RCC 7860 (cell line): ENCODE measurements around the gene PLEKHG2.
"Not testable (repeated sequence)": the region's sequence is repeated elsewhere in the genome, so short reads cannot be mapped to it uniquely, and the experiment has no call there.

Experiments used
- DNase-seq: peaks from one replicate; pipeline ENCODE4 v3.0.0-alpha.2; 2015; ENCODE audit warnings: low spot score
- FAIRE-seq: peaks from 2 replicates; lab custom pipeline; 2012; peaks lifted over from hg19 to GRCh38; lab: Jason Lieb, UNC

The PLEKHG2 gene

DNA sequence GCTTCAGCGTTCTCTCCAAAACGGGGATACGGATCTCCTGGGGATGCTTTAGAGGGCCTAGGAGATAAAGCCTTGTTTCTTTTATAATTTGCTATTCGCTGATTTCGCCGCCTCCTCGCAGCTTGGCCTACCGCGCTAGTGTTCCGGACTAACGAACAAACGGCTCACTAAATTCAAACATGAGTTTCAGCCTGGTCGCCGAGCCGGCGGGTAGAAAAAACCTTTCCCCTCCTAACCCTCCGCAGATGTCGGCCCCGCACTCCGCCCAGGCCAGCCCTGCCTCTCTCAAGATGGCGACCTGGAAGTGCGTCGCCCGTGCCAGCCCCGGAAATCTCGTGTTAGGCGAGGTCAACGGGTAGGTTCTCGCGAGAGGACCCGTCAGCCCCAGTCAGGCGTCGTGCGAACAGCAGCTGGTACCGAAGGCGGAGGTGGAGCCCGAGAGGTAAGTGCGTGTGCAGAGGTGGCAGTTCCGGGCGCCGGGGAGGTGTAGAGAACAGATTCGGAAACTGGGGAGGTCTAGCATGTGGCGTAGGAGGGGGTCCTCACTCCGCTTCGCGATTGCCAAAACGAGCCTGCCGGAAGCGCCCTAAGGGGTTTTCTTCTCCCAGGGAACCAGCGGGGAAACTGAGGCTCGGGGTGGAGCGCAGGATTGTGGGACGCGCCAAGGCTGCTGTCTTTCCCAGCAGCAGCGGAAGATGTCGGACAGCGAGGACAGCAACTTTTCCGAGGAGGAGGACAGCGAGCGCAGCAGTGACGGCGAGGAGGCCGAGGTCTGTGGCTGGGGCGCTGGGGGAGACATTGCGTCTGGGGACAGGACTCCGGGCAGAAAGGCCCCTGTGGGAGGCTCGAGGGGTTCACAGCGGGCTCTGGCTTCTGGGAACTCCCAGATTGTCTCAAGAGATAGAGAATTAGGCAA is 33.0 kb downstream of the PLEKHG2 start, which contains the start of gene SUPT5H:
SUPT5H (plus strand) TSS at position 387 of the 916 bp plus-strand sequence; CDS start at position 696, 309 bp downstream.
- DNase-seq (peak; percentile 89), FAIRE-seq (peak; percentile 45)

DNA sequence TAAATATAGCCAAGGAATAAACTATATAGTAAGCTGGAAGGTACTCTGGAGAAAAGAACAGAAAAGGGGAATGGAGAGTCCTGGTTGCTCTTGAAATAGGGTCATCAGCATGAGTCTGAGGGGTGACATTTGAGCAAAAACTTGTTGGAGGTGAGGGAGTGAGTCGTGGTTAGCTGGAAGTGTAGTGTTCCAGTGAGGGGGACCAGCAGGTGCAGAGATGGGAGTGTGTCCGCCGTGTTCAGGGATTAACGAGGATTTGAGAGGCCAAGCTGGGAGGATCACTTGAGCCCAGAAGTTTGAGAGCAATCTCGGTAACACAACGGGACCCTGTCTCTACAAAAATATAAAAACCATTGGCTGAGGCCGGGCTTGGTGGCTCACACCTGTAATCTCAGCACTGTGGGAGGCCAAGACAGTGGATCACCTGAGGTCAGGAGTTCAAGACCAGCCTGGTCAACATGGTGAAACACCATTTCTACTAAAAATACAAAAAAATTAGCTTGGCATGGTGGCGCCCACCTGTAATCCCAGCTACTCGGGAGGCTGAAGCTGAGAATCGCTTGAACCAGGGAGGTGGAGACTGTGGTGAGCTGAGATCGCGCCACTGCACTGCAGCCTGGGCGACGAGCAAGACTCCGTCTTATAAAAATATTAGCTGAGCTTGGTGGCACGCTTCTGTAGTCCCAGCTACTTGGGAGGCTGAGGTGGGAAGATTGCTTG is 34.1 kb downstream of the PLEKHG2 start:
- no peak for FAIRE-seq
- no peak for DNase-seq

DNA sequence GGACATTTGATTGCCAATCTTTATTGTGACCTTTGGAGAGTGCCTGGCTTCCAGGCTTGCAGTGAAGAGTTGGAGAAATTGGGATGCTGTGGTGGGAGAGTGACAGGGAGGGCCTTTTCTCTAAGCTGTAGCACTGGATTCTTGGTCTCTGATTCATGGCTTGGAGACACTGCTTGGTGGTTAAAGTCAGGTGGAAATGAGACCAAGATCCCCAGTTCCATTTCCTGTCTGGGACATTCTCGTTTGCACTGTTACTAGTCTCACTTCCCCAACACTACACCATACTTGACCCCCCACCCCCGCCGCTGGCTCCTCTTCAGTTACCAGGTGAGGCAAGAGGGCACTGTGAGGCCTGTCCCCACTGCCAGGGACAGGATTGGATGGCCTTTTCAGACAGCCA is 35.8 kb downstream of the PLEKHG2 start:
- FAIRE-seq (no peak), DNase-seq (peak; percentile 65)

DNA sequence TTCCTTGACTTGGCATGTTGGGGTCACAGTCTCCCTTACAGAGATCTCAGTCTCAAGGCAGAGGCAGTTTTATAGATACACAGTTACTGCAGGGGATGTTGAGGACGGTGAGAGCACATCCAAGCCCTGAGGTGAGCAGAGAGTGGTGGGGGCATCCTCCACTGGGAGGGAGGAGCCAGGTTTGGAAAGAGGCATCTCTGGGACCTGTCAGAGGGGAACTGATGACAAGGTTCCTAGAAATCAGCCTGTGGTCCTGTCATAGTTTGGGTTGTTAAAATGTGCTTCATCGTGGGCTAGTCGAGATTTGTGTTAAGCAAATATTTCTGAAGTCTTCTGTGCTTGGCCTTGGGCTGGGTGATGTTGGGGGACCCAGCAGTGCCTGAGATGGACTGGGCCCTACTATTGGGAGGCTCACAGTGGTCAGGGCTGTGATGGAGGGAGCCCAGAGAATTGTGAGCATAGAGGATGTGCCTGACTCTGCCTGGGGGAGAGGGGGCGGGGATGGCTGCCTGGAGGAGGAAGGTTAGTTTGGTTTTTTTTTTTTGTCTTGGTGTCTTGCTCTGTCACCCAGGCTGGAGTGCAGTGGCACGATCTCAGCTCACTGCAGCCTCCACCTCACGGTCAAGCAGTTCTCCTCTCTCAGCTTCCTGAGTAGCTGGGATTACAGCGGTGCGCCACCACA is 36.8 kb downstream of the PLEKHG2 start:
- DNase-seq, result no peak
- no peak for FAIRE-seq

DNA sequence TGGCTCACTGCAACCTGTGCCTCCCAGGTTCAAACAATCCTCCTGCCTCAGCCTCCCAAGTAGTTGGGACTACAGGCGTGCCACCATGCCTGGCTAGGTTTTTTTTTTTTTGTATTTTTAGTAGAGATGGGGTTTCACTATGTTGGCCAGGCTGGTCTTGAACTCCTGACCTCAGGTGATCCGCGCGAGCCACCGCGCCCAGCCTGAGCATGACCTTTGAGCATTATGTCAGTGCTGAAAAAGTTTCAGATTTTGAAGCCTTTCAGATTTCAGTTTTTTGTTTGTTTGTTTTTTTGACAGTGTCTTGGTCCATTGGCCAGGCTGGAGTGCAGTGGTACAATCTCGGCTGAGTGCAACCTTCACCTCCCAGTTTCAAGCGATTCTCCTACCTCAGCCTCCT is 38.8 kb downstream of the PLEKHG2 start:
- not testable (repeated sequence) for FAIRE-seq, DNase-seq

DNA sequence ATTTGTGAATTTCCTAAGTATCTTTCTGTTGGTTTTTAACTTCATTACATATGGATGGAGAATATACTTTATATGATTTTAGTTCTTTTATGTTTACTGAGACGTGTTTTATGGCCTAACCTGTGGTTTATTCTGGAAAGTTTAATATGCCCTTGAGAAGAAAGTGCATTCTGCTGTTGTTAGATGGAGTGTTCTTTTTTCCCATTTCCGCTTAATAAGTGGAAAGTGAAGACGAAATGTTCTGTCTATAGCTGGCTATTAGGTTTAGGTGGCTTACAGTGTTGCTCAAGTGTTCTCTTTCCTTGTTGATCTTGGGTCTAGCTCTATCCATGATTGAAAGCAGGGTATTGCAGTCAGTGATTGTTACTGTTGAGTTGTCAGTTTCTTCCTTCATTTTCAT is 50.9 kb downstream of the PLEKHG2 start:
- no peak for FAIRE-seq

DNA sequence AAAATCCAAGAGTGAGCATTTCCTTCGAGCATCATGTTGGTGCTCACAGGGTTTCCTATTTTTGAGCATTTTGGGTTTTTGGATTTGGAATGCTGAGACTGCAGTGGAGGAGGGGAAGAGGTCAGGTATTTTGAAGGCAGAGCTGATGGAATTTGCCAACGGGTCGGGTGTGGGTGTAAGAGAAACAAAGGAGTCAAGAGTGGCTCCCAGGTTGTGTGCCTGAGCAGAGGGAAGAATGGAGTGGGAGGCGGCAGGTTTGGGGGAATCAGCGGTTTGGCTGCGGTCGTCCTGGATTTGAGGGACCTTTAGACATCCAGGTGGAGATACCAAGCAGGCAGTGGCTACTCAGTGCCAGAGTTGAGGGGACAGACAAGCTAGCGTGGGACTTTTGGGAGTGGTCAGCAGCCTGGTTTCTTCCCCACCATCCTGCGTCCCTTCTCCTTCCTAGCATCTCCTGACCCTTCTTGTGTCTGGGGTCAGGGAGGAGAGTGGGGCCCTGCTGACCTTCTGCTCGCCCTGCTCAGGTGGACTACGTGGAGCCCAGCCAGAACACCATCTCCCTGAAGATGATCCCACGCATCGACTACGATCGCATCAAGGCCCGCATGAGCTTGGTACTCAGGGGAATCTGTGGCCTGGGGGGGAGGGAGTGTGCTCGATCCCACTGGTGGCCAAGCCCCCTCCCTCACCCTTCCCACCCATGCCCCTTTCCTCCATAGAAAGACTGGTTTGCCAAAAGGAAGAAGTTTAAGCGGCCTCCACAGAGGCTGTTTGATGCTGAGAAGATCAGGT is 53.7 kb downstream of the PLEKHG2 start:
- FAIRE-seq (no peak), DNase-seq (no peak)

More for the DNA sequence above, 50.9 kb downstream of the PLEKHG2 start:
- no peak for DNase-seq

DNA sequence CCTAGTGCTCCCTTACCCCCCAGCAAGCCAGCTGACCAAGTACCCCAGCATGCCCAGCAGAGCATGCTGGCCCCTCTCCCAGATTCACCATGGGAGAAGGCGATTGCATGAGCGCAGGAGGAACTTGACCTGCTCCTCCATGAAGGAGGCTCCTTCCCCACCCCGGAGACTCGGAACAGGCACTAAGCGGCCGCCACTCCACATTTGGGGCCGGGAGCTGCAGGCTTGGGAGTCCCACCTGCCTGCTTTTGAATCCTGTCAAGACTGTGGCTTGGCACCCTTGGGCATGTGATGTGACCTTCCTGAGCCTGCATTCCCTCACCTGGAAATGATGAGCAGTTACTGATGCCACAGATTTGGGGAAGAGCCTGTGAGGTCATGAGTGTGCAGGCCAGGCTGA is 55.5 kb downstream of the PLEKHG2 start:
- DNase-seq (no peak), FAIRE-seq (no peak)

DNA sequence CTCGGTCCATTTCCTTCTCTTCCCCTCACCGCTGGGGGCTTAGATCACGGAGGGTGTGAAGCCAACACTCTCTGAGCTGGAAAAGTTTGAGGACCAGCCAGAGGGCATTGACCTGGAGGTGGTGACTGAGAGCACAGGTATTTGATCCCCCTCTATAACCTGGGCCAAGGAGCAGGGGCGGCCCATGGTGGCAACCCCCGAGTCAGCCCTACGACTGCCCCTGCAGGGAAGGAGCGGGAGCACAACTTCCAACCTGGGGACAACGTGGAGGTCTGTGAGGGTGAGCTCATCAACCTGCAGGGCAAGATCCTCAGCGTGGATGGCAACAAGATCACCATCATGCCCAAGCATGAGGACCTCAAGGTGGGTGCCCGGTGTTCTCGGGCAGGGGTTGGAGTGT is 56.6 kb downstream of the PLEKHG2 start:
- no peak for FAIRE-seq
- DNase-seq, result no peak

DNA sequence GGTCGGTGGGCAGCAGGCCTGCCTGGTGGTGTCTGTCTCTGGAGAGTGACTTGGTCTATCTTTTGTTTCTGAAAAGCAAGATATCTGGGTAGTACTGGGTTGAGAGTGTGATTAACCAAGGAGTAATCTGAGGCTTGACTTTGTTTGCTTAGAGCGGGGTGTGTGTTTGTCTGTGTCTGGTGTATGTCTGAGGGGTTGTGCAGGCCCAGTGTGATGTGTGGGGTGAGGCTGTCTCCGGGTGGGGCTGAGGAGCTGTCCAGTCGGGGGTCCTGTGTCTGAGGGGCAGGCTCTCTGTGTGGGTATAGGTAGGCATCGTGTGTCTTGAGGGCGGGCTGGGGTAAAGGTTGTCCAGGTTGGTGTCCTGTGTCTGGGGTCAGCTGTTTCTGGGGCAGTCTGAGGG is 57.1 kb downstream of the PLEKHG2 start:
- FAIRE-seq (no peak), DNase-seq (no peak)

DNA sequence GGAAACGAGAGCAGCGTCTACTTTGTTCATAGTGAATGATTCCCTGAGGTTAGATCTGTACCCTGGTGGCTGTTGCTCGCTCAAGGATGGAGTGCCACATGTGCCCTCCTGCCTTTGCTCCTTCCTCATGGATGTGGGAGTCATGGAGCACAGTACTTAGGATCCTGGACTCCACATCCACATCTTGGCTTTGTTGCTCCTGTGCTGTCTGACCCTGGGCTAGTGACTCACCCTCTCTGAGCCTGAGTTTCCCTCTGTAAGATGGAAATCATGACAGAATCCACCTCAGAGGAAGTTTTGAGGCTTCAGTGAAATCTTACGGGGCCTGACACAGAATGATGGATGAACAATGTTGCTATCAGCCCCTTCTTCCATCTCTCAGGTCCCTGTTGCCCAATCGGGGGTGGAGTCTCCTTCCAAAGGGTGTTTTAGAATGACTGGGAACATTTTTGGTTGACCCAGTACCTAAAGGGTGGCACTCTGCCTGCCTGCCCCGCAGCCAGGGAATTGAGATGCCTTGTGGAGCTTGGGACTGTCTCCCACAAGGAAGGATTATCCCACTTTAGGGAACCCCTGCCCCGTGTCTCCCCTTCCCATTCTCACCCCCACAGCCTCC is 58.4 kb downstream of the PLEKHG2 start:
- FAIRE-seq (no peak), DNase-seq (no peak)

DNA sequence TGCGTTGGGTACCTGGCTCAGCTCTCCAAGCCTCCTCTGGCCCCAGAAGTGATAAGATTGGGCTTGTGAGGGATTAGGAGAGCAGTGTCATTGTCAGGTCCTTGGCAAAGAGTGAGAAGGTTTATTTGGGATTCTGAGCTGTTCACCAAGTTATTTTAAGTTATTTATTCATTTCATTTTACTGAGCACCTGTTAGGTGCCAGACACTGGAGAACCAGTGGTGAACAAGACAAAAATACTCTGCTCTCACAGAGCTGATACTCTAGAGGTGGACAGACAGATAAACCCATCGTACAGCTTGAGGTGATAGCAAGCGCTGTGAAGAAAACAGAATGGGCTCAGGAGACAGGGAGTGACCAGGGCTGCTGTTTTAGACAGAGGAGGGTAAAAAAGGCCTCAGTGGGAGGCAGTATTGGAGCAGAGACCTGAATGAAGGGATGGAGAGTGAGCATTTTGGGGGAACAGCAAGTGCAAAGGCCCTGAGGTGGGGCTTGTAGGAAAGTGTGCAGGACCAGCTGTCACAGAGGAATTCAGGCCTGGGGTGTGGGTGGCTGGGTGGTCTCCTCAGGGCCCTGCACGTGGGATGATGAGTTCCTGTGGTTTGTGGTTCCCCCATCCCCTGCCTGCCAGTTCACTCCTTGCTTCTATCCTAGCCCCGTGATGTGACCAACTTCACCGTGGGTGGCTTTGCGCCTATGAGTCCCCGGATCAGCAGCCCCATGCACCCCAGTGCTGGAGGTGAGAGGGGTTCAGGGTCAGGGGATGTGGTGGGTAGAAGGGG is 59.5 kb downstream of the PLEKHG2 start:
- DNase-seq (no peak), FAIRE-seq (no peak)

DNA sequence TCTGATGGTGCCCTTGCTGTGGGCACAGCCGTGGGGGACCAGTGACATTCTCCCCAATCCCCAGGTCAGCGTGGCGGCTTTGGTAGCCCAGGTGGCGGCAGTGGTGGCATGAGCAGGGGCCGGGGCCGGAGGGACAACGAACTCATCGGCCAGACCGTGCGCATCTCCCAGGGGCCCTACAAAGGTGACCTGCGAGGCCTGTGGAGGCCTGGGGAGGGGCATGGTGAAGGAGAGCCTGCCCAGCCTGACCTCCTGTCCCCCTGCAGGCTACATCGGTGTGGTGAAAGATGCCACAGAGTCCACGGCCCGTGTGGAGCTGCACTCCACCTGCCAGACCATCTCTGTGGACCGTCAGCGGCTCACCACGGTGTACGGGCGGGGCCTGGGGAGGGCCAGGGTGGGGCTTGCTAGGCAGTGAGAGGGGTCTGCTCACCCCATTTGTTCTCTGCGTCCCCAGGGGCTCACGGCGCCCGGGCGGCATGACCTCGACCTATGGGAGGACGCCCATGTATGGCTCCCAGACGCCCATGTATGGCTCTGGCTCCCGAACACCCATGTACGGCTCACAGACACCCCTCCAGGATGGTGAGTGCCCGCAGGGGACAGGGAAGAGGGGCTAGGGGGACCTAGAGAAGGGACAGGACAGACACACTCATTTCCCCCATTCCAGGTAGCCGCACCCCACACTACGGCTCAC is 60.4 kb downstream of the PLEKHG2 start:
- DNase-seq (no peak), FAIRE-seq (no peak)

DNA sequence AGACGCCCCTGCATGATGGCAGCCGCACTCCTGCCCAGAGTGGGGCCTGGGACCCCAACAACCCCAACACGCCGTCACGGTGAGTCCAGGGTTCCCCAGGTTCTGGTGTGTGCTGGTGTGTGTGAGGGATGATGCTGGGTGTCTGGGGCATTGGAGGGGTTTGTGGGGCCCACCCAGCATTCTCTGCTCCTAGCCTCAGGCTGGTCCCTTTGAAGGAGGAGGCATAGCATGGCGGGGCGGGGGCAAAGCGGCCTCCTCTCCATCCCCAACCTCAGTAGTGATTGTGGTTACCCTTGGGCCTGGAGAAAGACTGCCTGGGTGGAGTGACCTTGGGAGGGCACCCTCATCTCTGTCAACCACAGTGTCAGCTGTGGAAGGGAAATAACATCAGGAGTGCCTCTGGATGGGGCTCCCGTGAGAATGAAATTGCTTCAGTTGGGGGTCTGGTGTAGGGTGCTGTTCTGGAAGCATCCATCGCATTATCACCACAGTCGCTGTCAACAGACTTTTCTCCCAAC is 61.0 kb downstream of the PLEKHG2 start:
- DNase-seq (no peak), FAIRE-seq (no peak)

DNA sequence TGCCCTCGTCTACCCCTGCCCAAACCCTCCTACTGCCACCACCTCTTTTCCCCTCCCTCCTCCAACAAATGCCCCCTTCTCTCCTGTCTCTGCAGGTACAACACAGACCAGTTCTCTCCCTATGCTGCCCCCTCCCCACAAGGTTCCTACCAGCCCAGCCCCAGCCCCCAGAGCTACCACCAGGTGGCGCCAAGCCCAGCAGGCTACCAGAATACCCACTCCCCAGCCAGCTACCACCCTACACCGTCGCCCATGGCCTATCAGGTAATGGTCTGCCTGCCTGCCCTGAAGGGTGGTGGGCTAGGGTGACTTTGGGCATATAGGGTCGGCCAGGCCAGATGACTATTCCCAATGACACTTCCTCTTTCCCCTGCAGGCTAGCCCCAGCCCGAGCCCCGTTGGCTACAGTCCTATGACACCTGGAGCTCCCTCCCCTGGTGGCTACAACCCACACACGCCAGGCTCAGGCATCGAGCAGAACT is 61.7 kb downstream of the PLEKHG2 start:
- DNase-seq (no peak), FAIRE-seq (no peak)

DNA sequence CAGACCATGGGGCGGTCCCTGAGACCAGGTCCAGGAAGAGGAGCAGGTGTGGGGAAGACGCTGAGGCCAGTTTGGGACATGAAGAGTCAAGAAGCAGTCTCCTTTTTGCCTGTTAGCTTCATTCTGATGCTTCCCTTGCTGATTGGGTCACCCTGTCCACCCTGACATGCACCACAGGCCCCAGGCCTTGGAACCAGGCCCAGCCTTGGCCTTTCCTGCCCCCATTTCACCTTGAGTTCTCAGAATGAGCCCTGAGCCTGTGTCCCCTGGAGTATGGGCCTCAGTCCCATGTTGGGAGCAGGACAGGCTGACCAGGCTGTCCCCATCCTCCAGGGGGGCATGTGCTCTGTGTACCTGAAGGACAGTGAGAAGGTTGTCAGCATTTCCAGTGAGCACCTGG is 63.3 kb downstream of the PLEKHG2 start:
- DNase-seq (no peak), FAIRE-seq (no peak)
